Ishikawa (cell line): ENCODE data around the gene CHMP1A.

Experiments
- CREB1 ChIP-seq: IDR thresholded peaks from 2 replicates; pipeline ENCODE4 v1.6.1; 2012; ENCODE audit warnings: low read depth
- EGR1 ChIP-seq: IDR thresholded peaks from 2 replicates; pipeline ENCODE4 v1.6.1; 2012
- RAD21 ChIP-seq: IDR thresholded peaks from 2 replicates; pipeline ENCODE4 v1.6.1; 2012; ENCODE audit warnings: low read depth
- TCF12 ChIP-seq: IDR thresholded peaks from 2 replicates; pipeline ENCODE4 v1.6.1; 2012; ENCODE audit warnings: low read depth
- TF ChIP-seq, protein P1 (sequence below): IDR thresholded peaks from 2 replicates; pipeline ENCODE4 v1.6.1; 2012

GRCh38 chr16:89701425-89702406 is 44.2 kb upstream of the CHMP1A start, which contains the start of gene SPATA2L:
- TF ChIP-seq TCF12 (no peak), CREB1 (no peak), EGR1 (peak; percentile 63), RAD21 (no peak; the same call in 1 of the 2 replicates)
- TF ChIP-seq, protein P1, sequence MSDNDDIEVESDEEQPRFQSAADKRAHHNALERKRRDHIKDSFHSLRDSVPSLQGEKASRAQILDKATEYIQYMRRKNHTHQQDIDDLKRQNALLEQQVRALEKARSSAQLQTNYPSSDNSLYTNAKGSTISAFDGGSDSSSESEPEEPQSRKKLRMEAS = peak; percentile 66
